CD4-positive, alpha-beta T cell treated with Interleukin-6 at 100 ng/mL for 8 hours (primary cell): ENCODE results near the gene PRTG.
"Not testable (repeated sequence)": the region's sequence is repeated elsewhere in the genome, so short reads cannot be mapped to it uniquely, and the experiment has no call there.

Source experiments
- DNase-seq: peaks from one replicate; pipeline ENCODE4 v3.0.0-alpha.2; 2020; ENCODE audit warnings: mixed read lengths, low spot score

Gene PRTG, protein sequence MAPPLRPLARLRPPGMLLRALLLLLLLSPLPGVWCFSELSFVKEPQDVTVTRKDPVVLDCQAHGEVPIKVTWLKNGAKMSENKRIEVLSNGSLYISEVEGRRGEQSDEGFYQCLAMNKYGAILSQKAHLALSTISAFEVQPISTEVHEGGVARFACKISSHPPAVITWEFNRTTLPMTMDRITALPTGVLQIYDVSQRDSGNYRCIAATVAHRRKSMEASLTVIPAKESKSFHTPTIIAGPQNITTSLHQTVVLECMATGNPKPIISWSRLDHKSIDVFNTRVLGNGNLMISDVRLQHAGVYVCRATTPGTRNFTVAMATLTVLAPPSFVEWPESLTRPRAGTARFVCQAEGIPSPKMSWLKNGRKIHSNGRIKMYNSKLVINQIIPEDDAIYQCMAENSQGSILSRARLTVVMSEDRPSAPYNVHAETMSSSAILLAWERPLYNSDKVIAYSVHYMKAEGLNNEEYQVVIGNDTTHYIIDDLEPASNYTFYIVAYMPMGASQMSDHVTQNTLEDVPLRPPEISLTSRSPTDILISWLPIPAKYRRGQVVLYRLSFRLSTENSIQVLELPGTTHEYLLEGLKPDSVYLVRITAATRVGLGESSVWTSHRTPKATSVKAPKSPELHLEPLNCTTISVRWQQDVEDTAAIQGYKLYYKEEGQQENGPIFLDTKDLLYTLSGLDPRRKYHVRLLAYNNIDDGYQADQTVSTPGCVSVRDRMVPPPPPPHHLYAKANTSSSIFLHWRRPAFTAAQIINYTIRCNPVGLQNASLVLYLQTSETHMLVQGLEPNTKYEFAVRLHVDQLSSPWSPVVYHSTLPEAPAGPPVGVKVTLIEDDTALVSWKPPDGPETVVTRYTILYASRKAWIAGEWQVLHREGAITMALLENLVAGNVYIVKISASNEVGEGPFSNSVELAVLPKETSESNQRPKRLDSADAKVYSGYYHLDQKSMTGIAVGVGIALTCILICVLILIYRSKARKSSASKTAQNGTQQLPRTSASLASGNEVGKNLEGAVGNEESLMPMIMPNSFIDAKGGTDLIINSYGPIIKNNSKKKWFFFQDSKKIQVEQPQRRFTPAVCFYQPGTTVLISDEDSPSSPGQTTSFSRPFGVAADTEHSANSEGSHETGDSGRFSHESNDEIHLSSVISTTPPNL

GRCh38 chr15:55742927-55743728, at the start of gene PRTG:
TSS of gene PRTG (minus strand) at chr15:55743152. CDS start at chr15:55742931, 221 bp downstream.
- DNase-seq = no peak

DNA sequence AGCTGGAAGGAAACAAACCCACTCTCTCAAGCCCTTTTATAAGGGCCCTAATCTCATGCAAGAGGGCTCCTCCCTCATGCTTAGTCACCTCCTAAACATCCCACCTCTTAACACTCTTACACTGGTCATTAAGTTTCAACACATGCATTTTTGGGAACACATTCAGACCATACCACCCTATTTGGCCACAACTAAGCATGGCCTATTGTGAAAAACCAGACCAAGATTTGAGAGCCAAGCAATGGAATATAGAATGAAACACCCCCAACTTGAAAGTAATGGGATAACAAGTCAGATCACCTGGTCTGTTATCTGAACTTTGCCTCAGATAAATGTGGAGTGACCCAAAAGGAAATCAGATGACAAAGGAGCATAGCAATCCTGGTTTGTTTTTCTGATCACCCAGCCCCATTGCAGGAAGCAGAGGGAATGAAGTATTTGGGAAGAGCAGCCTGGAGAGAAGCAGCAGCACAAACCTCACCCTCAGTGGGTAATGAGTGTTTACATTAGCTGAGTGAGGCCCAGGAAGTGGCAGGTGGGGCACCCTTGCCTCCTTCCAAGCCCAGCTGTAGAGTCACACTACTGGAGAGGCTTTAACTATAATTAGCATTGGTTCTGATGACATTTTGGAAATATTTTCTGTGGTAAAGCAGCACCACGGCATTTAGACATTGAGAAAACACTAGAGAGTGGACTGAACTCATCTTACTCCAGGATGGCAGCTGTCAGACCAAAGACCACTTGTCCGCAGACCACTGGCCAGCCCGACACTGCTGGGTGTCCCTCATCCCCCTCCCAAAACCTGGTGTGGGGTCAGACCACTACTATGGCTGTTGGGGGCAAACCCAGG, 48.8 kb upstream of the PRTG start:
- DNase-seq = no peak

GRCh38 chr15:55789066-55789660, 46.2 kb upstream of the PRTG start:
- DNase-seq = peak; percentile 7

DNA sequence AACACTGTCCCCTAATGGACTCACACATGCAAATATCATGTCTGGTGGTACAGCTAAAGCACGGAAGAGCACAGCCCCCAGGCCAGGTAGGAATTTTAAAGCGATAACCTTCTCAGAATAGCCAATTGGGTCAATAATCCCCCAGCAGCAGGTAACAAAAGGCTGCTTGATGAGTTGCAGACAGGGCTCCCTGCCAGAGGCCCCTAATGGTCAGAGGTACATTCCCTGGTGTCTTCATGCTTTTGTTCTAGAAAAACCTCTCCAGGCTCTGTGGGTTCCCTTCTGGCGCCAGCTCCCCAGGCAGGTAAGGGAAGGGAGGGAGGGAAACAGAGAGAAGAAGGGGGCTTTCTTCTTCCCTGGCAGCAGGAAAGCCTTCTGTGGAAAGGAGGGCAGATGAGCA, 43.4 kb upstream of the PRTG start:
- no peak for DNase-seq

DNA sequence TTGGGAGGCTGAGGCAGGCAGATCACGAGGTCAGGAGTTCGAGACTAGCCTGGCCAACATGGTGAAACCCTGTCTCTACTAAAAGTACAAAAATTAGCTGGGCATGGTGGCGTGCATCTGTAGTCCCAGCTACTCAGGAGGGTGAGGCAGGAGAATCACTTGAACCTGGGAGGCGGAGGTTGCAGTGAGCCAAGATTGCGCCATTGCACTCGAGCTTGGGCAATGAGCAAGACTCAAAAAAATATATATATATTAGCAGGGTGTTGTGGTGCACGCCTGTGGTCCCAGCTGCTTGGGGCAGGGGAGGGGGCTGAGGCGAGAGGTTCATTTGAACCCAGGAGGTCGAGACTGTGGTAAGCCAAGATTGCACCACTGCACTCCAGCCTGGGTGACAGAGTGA, 42.6 kb upstream of the PRTG start:
- not testable (repeated sequence) for DNase-seq

- DNase-seq = no peak
Measured at GRCh38 chr15:55784286-55784685, 41.3 kb upstream of the PRTG start.

DNA sequence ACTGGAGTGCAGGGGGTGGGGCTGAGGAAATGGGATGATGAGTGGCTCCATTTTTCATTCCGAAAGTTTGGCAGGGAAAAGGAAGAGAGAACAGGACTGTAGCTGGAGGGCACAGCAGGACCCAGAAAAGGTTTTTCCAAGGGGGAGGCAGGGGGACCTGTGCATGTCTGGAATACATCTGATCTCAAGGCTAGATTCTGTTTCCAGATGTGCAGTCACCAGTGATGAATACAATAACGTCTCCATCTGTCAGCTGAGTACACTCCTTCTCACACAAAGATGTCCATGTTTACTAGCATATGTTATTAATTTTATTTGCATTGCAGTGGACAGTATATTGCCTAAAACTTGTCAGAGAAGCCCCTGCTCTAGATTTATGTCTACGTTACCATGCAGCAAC, 39.9 kb upstream of the PRTG start:
- no peak for DNase-seq

- DNase-seq = no peak
Measured at GRCh38 chr15:55780292-55780691, 37.3 kb upstream of the PRTG start.

DNA sequence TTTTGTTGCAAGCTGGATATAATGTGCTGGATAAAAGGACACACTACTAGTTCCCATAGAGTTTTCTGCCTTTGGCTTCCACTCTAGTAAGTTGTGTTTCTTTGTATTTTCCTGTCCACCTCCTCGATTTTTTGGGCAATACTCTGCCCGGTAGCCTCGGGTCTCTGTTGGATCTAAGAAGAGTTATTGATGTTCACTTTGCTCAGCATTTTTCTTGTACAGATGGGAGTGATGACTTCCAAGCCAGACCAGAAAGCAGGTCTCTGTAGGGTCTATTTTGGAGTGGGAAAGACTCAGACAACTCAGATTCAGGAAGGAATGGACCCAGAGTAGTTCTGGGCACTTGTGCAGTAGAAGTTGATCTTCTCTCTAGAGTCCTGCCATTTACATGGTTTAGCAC, 36.0 kb upstream of the PRTG start:
- no peak for DNase-seq

GRCh38 chr15:55775316-55775715, 32.4 kb upstream of the PRTG start:
- DNase-seq = no peak

DNA sequence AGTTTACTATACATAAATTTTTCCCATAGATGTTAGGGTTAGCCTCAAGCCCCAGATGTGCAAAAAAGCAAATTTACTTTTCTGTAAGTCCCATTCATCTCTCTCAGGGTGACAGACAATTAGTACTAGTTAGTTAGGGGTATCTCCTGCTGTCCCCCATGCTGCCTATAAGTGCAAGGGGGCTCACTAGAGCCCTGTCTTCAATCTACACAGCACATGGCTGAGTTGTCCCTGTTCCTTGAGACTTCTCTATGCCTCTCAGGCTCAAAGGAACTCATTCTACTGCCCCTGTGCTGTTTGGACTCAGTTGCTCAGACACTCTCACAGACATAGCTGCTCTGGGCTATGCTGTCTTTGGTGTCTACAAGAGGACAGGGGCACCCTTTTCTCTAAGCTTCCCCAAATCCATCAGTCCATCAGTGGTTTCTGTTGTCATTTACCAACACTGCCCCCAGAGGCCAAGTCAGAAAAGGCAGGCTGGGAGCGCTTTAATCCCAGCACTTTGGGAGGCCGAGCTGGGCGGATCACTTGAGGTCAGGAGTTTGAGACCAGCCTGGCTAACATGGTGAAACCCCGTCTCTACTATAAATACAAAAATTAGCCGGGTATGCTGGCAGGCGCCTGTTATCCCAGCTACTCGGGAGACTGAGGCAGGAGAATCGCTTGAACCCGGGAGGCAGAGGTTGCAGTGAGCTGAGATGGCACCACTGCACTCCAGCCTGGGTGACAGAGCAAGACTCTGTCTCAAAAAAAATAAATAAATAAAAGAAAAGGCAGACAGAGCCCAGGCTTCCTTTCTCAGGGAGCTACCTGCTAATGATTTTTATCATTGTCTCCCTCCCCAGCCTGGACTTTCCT, 31.4 kb upstream of the PRTG start:
- DNase-seq = peak; percentile 7

GRCh38 chr15:55770806-55771205, 27.9 kb upstream of the PRTG start:
- no peak for DNase-seq

DNA sequence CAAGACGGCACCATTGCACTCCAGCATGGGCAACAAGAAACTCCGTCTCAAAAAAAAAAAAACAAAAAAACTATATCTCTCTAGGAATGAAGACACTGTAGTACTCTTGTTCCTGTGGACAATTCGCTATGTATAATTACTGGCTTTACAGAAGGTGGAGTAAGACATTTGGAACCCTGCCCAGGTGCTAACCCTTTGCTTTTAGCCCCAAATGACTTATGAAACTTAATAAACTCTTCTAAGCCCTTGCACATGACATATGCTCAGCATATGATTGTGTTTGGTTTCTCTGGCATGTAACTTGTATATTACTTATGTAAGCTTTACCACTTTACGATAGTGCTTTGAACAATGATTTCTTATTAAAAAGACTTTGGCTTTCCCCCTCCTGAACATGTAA, 27.3 kb upstream of the PRTG start:
- no peak for DNase-seq

- DNase-seq = no peak
Measured at GRCh38 chr15:55768670-55769185, 25.8 kb upstream of the PRTG start.

DNA sequence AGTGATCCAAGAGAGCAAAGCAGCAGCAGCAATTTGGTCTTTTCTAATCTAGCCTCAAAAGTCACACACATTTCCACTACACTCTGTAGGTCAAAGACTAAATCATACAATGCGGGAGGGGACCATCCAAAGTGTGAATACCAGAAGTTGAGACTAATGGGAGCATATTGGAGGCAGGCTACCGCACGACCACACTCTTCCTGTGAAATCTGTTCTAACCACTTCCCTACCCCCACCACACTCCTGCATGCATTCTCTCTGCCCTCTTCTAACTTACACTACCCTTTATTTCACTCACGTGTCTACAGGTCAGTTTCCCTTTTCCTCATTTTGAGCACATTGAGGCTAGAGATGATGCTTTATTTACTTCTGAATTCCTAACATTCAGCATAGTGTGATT, 23.7 kb upstream of the PRTG start:
- no peak for DNase-seq

- DNase-seq = no peak
Measured at GRCh38 chr15:55764398-55764797, 21.4 kb upstream of the PRTG start.

GRCh38 chr15:55758580-55758986, 15.6 kb upstream of the PRTG start:
- DNase-seq = no peak

DNA sequence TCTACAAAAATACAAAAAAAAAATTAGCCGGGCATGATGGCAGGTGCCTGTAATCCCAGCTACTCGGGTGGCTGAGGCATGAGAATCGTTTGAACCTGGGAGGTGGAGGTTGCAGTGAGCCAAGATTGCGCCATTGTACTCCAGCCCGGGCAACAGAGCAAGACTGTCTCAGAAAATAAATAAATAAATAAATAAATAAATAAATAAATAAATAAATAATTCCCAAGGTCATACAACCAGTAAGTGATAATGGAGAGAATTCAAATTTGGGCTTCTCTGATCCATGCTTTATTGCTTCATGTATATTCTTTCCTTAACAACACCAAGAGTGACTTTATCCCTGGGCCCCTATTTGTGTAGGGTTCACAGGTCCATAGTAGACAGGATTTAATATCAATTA, 10.5 kb upstream of the PRTG start:
- DNase-seq = not testable (repeated sequence)

- no peak for DNase-seq
Measured at GRCh38 chr15:55750706-55751105, 7.8 kb upstream of the PRTG start.
